ENCODE data around the gene IGFBP7.

Gene IGFBP7

DNA sequence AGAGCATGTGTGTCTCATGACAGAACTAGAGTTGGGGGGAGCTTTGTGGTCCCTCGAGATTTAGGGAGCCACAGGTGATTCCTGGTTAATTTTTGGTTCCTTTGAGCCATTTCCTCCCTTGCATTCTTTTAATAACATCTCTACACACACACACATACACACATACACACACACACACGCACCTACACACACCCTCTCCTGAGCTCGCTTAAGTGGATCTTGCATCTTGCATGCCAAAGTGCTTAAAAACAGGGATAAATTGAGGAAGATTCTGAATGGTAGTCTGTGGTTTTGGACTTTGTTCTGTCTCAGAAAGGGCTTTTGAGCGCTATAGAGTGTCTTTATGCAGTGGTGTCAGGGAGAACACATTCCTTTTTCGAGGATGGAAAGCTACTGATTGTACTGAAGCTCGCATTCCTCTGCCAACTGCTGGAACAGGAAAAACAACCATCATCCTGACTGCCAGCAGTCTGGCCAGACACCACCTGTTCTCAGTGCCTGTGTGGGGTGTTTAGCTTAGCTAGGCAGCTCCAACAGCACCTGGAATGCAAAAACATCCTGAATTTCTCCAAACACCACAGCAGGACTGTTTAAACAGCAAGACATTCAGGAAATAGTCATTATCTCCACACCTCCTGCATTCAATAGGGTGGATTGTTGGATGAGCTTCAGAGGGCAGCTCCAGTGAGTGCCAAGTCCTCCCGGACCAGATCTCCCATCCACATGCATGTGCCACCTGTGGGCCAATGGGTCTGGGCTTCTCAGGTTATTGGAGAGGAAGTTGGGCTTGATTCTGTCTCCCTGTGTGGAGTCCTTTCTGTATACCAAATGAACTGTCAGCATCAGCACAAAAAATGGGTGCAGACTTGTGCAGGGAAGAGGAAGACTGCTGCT is 21.9 kb upstream of the IGFBP7 start:
- peak; percentile 75 for DNase-seq (ENCODE audit: low read depth, low spot score)

DNA sequence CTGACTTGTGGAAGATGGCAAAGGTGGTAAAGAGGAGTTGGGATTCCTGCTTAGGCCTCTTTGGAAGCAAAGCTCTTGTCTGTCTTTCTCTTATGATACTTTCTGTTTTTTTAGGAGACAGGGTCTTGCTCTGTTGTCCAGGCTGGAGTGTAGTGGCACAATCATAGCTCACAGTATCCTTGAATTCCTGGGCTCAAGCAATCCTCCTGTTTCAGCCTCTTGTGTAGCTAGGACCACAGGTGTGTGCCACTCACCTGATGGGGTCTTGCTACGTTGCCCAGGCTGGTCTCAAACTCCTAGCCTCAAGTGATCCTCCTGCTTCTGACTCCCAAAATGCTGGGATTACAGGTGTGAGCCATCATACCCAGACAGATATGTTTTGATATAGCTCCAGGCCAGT is 19.3 kb upstream of the IGFBP7 start:
- no peak for DNase-seq (ENCODE audit: low read depth, low spot score)

DNA sequence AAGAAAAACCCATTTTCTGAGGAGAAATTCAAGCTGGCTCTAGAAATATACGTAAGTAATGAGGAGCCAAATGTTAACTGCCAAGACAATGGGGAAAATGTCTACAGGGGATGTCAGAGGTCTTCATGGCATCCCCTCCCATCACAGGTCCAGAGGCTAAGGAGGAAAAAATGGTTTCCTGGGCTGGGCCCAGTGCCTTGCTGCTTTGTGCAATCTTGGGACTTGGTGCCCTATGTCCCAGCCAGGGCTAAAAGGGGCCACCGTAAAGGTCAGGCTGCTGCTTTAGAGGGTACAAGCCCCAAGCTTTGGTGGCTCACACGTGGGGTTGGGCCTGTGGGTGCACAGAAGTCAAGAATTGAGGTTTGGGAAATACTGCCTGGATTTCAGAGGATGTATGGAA is 17.2 kb upstream of the IGFBP7 start:
- no peak for DNase-seq (ENCODE audit: low read depth, low spot score)

DNA sequence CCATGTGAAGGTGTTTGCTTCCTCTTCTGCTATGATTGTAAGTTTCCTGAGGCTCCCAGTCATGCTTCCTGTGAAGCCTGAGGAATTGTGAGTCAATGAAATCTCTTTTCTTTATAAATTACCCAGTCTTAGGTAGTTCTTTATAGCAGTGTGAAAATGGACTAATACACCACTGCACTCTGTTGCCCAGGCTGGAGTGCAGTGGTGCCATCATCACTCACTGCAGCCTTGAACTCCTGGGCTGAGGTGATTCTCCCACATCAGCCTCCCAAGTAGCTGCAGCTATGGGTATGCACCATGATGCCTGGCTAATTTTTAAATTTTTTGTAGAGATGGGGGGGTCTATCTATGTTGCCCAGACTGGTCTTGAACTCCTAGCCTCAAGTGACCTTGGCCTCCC is 15.8 kb upstream of the IGFBP7 start:
- no peak for DNase-seq (ENCODE audit: low read depth, low spot score)

DNA sequence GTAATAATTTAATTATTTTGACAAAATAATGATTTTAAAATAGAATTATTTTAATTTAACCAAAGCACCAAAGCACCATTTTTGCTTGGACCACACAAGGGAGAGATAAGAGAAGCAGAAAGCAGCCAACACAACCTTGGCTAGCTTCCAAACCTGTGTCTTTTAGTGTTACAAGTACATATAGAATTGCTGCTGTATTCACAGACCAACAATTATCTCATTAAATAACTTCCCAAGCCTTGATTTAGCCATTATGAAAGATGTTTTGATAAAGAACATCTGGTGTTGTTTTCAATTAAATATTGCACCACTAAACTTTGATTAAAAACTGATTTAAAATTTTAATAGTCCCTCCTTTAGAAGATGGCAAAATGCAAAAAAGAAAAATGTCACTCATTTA is 14.0 kb upstream of the IGFBP7 start:
- DNase-seq (ENCODE audit: low read depth, low spot score) = no peak

DNA sequence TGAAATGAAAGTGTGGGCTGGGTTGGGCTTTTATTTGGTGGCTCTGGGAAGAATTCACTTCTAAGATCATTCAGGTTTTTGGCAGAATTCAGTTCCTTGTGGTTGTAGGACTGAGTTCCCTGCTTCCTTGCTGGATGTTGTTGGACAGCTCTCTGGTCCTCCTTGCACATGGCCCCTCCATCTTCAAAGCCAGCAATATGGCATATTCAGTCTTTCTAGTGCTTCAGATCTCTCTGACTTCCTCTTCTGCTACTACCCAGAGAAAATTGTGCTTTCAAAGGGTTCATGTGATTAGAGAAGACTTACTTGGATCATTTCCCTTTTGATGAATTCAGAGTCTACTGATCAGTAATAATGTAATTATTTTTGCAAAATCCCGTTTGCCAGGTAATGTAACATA is 12.8 kb upstream of the IGFBP7 start:
- no peak for DNase-seq (ENCODE audit: low read depth, low spot score)

DNA sequence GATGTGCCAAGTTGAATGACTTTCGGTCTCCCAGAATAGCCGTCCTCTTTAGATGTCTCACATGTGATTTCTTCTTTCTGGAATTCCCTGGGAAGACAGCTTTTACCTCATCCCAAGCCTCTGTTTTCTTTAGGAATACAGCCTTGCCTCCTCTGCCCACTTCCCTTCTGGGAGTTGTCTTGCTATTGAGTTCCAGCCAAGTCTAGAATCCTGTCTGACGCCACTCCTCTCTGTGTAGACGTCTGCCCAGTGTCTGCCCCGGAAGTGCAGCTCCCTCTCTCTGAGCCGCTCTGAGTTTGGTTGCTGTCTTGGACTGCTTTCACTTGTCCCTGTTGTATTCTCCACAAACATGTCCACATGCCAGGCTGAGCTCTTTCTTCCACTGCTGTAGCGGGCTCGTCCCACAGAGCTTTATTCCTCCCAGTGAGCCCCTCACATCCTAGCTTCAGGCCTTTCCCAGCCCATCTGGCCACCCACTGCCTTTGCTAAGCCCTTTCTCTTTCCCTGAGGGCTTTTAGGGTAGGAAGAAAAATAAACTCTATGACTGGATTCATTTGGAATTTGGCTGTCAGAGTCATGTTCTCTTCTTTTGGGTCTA is 9.0 kb upstream of the IGFBP7 start:
- peak; percentile 68 for DNase-seq (ENCODE audit: low read depth, low spot score)

DNA sequence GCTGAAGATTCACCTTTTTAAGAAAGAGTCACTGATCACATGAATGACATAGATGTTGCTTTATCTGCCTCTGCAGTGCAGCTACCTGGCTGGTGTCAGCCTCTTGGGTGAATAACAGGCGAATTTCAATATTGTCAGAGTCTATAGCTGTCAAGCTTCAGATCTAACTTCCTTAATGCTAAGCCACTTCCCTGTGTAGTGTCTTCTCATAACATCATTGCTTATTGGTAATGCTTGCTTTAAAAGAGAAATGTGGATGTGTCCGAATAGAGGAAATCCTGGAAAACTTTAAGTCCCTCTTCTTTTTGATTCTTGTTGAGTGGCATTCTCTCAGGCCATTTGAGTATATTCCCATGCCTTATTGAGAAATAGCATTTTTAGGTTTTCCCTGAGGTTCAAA is 7.3 kb upstream of the IGFBP7 start:
- no peak for DNase-seq (ENCODE audit: low read depth, low spot score)

DNA sequence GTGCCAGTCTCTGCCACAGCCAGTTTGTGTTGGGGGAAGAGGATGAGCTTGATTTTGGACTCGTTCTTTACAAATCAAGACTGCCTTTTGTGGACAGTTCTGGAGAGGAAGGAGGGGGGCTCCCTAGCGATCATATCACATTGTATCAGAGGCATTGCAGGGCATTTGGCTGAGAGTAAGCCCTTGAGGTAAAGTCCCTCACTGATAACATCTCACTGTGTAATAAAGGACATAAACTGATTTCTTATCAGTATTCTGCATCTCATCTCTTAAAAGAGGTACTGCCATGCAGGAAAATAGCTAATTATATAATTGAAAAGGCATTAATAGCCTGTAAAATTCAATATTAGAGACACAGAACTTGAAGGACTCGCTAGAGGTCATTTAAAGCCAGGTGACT is 6.1 kb upstream of the IGFBP7 start:
- no peak for DNase-seq (ENCODE audit: low read depth, low spot score)

DNA sequence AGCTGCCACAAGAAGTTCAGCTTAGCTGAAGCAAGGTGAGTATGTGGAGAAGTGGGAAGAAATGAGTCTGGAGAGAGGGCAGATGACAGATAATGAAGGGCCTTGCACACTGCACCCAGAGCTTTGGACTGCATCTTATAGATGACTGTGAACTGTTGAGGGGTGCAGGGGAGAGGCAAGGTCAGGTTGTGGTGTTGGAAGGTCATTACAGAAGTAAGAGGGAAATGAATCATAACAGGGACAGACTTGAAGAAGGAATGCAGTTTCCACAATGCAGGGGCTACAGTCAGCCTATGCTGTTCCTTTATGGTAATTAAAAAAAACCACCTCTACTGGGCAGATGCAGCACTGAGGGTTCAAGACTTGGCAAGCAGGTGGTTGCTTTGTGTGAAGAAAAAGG is 4.8 kb upstream of the IGFBP7 start:
- no peak for DNase-seq (ENCODE audit: low read depth, low spot score)

DNA sequence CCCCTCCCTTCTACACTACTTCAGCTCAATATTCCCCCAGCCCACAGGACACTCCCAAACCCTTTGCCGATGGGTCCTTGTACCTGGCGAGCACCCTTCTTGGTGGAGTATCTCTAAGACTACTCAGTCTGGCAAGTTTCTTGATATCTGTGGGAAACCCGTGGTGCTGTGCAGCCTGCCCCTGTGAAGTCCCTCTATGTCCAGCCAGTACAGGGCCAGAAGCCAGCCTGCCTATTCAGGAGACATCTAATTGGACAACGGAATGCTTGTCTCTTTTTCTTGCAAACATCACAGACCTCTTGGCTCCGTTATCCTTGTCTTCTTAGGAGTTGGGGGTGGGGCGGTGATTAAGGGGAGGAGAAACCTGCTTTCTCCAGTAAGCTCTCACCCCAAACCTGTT is 3.7 kb upstream of the IGFBP7 start:
- DNase-seq (ENCODE audit: low read depth, low spot score) = peak; percentile 31

DNA sequence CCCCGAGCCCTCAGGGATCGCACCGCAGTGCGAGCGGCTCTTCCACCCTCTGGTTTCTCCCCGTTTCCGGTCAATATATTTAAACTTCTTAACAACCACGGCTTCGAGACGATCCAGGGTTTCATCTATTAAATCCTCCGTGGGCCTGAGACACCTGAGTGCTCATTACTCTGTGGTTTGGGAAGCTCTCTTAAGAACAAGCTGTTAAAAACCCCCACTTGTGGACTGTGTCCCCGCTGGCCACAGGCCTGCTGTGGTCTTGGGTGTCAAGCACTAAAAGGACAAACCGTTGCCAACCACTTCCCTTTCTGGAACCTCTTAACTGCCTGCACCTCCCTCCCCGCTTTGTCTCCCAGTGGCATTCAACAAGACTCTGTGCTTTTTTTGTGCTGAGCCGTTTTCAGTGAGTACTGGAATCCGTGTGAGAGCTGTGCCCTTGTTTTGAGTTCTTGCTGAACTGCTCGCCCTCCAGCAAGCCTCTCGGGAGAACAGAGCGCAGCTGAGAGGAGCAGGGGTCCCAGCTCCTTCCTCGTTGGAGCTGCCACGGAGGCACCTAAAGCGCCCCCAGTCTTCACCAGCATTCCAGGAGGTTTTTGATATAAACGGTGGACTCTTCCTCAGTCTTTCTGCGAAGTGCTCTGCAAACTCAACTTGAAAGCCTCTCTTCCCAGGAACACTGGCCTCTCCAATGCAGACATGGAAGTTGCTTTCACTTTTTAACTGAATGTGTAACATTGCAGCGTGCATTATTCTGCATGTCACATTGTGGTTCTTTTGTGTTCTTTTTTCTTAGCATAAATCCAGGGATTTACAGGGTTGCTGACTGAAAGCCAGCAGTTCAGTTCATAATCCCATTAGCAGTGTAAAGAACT is 691 bp upstream of the IGFBP7 start:
- peak; percentile 80 for DNase-seq (ENCODE audit: low read depth, low spot score)

DNA sequence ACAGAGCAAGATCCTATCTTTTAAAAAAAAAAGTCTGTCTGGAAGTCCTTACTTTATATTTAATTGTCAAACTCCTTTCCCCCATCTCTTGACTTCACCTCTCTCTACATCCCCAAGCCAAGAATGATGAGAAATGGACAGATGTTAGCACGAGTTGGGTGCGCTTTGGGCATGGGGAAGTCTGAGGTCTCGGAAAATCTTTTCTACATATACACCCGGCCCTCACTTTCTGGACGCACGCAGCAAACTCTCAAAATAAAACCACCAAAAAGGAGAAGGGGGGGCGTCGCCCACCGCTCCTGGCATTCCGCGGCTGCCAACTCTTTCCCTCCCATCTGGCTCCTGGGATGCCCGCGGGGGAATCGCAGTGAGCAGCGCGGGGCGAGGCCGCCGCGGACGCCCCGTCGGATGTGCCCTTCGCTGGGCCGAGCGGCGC is 756 bp downstream of the IGFBP7 start:
- no peak for DNase-seq (ENCODE audit: low read depth, low spot score)

DNA sequence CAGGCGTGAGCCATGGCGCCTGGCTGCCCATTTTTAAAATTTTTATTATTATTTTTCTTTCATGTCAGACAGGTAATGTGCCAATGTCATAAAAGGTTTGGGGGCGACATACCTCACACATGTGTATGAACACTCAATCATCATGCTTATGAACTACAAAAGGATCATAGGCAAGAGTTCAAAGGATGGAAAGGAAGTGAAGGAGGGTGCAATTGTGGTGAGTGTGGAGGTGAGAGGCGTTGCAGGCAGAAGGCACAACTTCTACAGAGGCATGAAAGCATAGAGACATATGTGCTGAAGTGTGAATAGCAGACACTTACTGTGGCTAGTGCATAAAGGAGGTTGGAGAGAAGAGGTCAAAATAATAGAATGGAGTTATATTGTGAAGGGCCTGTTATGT is 4.0 kb downstream of the IGFBP7 start:
- DNase-seq (ENCODE audit: low read depth, low spot score) = no peak

DNA sequence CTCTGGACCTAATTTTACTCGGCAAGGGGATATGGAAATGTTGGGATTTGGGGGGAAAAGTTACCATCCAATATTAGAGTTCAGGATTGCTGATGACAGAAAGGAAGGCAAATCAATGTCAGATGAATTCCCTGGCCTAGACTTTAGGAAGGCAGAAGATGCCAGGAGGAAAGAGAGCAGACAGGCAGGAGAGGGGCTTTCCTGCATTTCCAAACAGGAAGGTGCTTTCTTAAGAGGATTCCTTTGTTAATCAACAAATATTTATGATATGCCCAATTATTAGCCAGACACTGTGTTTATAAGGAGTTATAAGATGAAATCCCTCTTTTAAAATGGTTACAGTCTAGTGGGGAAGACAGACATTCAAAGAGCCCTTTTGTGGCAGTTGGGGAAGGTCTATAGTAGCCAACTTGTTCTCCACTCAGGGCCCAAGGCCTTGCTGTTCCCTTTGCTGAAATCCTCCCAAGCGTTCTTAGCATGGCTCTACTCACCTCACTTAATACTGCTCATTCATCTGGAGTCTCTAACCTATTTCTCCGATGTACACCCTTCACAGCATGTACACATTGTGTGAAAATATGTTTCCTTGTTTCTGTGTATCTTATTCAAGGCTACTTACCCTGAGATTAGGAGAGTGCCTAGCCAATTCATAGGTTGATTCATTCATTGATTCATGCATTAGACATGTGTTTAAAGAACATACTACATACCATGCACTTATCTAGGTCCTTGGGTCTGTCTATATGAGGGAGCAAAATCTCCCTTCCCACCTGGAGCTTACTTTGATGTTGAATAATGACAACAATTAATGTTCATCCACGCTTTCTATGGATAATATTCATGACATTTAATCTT is 5.3 kb downstream of the IGFBP7 start:
- DNase-seq (ENCODE audit: low read depth, low spot score) = no peak

DNA sequence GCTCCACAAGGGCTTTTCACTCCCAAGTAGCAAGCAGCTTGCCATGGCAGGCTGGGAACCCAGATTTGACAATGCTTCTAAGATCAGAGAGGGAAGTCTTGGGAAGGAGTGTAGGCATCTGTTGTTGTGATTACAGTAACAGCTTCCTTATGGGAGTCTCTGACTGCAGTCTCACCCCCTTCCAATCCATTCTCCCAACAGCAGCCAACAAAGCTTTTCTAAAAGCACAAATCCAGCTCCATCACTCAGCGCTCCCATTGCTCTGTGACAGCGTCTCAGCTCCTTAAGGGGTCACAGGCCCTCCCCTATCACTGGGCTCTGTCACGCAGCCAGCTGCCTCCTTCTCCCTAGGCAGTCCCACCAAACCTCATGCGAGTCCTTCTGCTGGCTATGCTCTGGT is 7.1 kb downstream of the IGFBP7 start:
- DNase-seq (ENCODE audit: low read depth, low spot score) = peak; percentile 58

DNA sequence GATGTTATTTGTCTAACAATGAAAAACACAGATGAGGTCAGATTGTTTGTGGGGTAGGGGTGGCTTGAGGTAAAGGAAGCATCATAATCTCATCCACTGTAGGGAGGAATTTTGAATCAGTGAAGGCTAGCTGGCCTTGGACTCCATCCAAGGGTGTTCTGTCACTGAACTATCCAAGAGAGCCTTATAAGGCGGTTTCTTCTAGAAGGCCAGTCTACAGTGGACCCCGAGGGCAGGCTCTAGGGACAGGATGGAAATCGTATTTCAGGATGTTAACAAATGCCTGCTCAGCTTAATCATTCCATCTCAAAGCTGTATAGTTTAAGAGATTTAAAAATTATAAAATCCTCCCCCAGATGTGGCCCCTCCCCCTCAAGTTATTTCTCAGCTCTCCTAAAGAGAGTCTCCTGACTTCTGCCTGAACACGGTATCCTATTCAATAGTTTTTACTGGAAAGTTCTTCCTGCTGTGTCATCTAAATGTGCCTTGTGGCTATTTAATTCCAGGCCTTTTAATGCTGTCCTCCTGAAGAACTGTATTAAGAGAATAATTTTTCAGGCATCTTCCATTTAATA is 8.0 kb downstream of the IGFBP7 start:
- DNase-seq (ENCODE audit: low read depth, low spot score) = no peak

DNA sequence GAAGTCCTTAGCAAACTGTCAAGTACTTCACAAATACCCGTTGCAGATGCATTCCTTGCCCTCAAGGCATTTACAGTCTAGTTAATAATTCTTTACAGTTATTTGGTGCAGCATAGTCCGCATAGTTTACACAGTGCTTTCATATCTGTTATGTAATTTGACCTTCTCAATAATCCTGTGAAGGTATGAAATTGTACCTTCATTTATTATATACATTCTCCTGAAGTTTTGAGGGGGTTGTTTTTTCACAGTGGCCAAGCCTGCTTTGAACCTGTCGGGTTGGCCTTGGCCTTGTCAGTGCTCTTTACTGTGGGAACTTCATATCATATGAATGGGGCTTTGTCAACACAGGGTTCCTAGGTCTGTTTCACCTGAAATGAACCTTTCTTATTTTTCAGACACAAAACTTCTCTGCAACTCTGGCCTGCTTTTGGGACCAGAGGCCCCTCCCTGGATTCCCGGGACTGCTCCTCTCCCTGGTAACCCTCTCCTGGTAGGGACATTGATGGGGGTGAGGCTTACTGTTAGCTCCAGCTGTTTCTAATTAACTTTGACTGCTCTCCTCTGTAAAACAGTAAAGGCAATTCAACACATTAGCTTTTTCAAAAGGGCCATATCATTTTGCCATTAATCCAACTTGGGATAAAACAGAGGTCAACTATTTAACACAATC is 9.1 kb downstream of the IGFBP7 start:
- DNase-seq (ENCODE audit: low read depth, low spot score) = no peak

DNA sequence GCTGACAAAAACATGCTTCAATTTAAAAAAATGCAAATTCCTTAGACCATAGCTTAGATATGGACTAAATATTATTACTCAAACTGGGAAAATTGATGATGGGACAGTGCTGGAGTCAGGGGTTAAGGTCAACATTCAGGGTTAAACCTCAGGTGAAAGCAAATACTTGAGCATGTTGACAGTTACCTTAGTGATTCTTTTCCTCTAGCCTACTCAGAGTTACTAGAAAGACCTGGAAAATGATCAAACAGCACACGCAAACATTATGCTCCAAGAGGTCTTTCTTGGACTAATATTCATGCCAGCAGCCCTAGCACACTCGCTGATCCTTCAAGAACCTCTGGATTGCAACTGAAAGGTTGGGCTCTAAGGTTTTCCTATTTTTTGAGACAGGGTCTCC is 10.8 kb downstream of the IGFBP7 start:
- no peak for DNase-seq (ENCODE audit: low read depth, low spot score)

DNA sequence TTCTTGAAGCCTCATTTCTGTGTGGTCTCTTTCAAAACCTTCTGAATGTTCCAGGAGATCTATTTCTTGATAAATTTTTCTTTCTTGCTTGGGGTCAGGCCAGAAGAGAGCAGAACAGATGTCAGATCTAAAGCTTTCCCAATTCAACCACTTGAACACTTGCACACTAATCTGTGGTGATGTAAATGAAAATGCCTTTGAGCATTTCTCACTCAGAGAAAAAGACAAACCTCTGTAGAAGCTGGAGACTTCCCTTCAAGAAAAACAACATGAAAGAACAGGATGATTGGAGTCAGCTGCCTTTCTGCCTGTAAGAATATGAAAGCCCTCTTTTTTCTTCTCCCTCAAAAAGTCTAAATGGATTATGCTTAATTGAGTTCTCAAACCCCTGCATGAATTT is 11.2 kb downstream of the IGFBP7 start:
- no peak for DNase-seq (ENCODE audit: low read depth, low spot score)

DNA sequence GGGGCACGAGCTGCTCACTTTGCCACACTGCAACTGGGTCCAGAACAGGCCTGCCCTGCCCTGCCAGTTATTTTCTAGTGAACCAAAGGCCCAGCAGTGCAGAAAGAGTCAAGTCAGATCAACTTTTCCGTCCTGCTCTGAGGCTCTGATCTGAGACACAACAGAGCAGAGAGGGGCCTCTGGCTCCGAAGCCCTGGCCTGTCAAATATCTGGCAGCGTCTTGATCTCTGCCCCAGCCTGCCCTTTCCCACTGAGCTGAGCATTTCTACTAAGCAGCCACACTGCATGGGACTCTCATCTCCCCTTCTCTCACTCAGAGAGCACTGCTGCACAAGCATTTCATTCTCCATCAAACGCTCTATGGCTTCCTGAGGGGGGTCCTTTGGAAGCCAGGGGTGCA is 11.8 kb downstream of the IGFBP7 start:
- DNase-seq (ENCODE audit: low read depth, low spot score) = no peak
